Activated CD4-positive, CD25-positive, alpha-beta regulatory T cell treated with anti-CD3 and anti-CD28 coated beads, Interleukin-2, amount 50 U/mL, for 72 hours (primary cell): ENCODE data around the gene SOX13.
"Not testable (repeated sequence)": the region's sequence is repeated elsewhere in the genome, so short reads cannot be mapped to it uniquely, and the experiment has no call there.

Experiments
- DNase-seq: peaks from one replicate; pipeline ENCODE4 v3.0.0; 2021

Gene SOX13

DNA sequence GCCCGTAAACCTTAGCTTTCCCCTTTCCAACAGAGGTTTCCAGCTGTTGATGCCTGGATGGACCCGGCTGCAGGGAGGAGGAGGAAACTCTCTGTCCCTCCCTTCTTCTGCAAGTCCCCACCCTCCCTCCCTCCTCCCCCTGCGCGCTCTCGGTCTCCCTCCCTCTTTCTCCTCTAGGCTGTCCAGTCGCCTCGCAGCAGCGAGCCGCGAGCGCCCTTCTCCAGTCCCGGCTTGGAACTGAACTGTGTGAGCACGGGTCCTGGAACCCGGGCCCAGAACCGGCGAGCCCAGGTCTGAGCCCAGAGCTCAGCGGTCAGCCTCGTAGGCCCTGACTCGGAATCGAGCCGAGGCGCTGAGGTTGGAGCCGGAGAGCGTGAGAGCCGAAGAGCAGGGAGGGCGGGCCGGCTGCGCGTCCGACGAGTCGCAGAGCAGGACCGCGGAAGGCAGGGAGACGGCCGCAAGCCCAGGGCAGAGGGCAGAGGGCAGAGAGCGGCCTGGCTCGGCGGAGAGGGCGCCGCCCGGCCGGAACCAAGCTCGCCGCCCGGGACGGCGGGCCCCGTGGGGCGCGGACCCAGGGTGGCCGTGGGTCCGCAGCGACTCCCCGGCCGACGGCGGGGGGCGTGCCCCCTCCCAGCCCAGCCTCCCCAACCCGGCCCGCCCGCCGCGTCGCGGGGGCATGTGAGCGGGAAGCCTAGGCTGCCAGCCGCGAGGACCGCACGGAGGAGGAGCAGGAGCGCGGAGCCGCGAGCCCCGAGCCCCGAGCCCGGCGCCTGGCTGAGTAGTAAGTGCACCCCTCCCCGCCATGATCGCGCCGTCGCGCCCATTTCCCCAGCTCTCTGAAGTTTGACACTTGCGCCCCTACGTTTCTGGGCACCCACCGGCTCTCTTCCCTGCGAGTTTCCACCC is at the start of gene SOX13:
Gene SOX13, plus strand, starts transcription at position 185 of the 906 bp plus-strand sequence. CDS start 39,801 bp downstream, outside the sequence.
- no peak for DNase-seq

DNA sequence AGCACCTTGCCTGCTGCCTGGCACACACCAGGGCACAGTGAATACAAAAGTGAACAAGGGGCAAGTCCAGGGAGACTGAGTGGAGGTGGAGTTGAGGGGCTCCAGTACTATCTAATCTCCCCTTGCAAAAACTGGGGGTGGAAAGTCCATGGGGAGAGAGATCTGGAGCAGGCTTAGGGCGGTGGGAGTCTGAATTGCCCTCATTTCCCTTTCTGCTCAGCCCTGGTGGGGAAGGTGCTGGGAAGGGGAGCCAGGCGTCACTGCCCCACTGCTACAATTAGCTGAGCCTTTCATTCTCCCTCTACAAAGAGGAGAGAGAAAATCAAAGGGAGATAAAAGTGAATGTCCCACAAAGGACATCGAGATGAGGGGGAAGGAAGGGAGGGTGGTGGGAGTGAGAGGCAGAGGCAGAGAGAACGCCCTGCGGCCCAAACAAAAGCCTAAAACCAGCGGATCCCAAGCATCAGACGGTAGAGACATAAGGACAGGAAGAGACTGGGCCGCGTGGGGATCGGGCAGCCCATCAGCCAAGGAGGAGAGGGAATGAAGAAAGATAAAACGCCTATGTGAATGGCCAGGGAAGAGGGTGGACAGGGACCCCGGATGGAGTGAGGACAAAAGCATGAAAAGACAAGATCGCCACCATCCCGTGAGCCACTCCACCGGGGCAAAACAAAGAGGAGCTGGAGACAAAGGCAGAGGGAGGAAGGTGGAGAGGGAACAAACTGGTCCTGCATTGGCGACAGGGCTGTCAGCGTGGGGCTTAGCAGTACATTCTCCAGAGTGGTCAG is 46.8 kb upstream of the SOX13 start:
- DNase-seq: no peak

DNA sequence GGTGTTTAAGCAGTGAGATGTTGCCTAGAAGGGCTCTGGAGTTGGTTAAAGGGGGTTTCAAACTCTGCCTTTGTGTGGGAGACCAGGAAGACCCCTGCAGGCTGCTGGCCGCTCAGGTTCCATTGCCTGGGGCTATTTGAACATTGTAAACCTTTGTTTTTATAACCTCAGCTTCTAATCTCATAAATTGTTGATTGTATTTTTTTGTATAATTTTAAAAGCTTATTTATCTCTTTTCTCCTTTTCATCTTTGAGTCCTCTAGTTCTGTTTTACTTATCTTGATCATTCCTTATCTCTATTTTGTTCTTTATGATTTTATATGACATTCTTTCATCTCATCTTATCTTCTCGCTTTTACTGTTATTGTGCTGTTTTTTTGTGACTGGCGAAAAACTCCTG is 45.5 kb upstream of the SOX13 start:
- DNase-seq: no peak

DNA sequence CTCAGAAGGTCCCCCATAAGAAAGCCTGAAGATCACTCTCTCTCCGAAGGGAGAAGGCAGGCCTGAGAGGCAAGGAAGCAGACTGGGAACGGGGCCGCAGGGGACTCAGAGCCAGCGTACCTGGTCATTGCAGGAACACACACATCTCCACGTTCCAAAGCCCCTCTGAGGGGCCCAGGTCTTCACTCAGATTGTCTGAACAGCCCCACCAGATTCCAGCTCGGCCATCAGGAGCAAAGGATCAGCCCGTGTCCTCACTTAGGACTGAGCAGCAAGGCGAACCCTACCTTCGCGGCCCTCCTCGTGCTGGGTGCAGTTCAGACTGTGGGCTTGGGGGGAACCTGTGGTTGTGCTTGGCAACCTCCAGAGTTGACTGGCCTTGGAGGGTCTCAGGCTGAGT is 43.9 kb upstream of the SOX13 start:
- no peak for DNase-seq

DNA sequence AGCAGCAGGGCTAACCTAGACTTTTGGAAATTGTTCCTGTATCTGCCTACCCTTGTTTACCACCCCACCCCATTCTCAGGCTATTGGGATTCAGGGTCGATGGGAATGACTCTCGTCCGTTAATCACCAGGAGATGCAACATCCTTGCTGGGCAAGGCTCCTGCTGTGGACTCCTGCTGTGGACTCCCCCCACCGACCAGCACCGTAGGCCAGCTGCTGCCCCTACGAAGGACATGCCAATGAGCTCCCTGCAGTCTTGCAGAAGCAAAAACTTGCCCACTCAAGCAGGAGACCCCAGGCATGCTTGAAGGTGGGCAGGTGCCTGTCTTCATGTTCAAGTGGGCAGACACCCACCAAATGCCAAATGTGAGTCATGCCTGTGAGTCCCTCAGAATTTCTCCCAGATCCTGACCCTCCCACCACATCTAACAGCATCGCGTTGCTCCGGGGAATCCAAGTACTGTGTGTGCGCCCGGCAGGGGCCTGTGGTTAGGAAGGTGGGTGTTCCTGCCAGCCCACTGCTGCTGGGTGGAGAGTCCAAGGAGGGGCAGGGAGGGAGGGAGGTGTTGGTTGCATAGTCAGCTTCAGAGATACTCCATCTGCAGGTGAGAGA is 41.7 kb upstream of the SOX13 start:
- no peak for DNase-seq

DNA sequence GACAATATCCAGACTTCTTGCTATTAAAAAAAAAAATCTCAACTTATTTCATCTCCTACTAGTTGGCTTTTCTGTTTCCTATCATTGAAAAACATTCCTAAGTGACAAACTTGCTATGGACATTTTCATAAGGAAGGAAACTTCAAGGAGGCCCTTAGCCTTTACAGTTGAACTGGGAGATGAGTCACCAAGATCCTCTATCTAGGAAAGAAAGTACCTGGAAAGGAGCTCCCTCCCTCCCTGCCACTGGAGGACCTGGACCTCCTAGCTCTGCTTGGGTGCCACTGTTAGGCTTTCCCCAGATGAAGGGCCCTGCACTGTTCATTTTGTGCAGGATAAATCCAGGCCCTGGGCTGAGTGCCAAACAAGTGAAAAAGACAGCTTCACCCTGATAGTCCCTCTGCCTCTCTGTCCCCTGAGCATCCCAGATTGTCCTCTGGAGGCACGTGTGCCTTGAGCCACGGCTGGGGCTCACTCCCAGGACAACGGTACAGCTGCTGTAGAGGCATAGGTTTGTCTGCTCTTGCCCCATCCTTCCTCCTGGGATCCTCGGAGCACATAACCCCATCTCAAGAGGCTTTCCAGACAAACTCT is 40.2 kb upstream of the SOX13 start:
- no peak for DNase-seq

DNA sequence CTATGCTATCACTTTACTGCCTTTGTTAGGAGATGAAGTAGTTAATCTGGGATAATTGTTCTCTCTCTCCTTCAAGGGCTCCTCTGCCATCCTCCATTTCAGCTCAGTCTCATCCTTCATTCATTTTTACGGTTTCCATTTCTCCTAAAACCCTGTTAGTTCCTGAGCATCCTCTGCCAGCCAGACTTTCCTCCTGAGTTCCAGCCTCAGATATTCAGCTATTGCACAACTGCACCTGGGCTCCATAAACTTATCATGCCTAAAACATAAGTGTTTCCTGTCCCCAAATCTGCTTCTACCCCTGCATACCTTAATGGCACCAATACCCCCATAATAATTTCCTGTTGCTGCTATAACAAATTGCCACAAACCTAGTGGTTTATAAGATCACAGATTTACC is 39.6 kb upstream of the SOX13 start:
- no peak for DNase-seq

DNA sequence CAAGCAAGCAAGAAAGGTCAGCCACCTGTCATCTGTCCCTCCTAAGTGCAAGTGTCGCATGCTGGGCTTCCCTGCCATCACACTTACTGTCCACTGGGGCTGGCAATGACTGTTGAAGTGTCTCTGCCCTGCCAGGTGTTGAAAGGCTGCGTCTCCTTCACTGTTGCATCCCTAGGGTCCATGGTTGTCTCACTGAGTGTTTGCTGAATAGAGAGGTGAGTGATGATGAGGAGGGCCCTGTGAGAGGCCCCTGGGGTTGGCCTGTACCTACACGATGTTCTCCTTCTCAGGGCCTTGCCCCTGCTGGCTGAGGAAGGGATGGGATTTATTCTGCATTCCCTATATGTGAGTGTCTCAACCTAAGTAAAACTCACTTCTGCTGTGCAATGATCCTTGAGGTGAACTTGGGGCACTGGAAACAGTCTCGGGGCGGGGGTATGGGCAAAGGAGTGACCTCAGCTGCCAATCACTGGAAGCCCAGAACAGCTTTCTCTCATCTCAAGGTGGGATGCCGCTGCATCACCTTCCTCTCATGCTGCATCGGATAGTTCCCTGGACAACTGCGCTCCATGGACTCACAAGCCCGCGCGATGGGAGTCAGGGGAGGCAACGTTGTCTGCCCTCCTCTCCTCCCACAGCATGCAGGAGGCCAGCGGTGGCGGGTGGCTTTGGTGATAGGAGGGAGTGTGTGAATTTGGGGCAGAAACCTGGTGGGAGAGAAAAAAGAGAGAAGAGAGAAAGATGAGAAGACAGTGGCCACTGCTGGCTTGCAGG is 35.8 kb upstream of the SOX13 start:
- DNase-seq: no peak

DNA sequence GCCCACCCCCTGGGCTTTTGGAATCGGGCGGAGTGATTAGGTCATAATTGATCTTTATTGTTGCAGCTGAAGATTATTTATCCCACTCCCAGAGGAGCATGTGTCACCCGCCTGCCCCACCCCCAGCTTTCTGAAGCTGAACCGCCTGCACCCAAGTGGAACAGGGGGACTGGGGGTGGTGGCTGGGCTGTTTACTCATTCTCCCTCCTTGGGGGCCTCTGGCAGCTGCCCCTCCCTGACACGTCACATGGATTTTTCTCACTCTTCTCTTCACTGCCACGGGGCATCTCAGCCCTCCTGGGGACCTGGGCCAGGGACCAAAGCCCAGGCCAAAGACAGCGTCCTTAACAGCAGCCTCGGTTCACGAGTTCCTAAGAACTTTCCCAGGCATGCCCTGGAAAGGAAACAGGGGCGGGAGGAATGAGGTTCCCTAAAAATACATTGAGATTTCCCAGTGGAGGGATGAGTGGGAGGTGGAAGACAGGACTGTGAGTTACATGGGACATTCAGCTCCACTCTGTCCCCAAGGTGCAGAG is 31.6 kb upstream of the SOX13 start:
- no peak for DNase-seq

DNA sequence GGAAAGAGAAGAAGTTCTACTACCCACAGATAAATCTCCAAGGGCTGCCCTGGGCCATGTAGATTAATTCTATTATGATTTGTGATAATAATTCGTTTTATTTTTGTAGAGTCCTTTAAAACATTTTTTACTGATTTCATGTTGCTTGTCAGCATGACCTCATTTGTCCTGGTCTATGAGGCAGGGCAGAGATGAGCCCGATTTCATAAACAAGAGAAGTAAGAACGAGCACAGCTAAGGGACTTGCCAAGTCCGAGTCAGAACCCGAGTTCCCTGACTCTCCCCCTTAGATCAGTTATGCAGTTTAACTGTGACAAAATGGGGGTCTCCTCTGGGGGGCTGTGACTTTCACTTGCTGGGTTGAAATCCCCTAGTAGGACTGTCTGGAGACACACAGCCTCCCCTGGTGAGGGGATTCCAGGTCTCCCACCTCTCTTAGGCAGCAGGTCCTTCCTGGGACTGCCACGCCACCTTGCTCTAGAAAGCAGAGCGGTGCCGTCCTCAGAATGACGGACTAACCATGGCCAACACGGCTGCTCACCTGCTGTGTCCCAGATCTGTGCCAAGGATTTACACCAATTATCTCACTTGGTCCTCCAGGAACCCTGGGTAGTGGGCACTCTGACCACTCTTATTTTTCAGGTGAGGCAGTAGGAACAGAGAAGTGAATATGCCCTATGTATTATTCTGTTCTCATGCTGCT is 31.0 kb upstream of the SOX13 start:
- DNase-seq: no peak

DNA sequence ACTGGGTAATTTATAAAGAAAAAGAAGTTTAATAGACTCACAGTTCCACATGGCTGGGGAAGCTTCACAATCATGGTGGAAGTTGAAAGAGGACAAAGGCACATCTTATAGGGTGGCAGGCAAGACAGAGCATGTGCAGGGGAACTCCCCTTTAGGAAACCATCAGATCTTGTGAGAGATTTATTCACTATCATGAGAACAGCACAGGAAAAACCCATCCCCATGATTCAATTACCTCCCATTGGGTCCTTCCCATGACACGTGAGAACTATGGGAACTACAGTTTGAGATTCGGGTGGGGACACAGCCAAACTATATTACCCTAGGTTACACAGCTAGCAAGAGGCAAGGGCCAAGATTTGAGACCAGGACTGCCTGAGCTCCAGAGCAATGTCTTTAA is 30.4 kb upstream of the SOX13 start:
- no peak for DNase-seq

DNA sequence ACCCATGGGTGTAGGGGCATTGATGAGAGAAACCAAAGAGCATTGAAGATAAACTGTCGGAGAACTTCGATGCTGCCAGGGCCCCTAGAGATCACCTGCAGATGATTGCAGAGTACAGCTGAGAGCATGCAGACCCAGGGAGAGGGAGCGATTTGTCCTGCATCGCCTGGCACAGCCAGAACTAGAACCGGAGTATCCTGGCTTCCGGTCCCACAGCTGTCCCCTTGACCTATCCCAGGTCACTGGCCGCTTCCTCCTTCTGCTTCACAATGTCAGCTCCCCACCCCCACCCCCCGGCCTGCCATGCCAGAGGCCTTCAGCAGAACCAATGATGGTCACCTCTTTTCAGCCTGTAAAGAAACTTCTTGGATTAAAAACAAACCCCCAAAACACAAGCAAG is 29.2 kb upstream of the SOX13 start:
- no peak for DNase-seq

DNA sequence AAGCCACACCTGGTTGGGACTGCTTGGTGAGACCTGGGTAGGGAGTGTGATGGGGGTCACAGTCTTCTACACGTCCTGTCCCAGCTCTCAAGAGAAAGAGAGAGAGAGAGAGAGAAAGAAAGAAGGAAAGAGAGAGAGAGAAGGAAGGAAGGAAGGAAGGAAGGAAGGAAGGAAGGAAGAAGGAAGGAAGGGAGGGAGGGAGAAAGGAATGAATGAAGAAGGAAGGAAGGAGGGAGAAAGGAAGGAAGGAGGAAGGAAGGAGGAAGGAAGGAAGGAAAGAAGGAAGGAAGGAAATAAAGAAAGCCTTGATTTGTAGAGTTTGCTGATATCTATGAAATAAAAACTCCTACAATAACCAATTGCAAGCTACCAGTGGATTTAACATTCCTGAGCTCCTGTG is 28.5 kb upstream of the SOX13 start:
- no peak for DNase-seq

DNA sequence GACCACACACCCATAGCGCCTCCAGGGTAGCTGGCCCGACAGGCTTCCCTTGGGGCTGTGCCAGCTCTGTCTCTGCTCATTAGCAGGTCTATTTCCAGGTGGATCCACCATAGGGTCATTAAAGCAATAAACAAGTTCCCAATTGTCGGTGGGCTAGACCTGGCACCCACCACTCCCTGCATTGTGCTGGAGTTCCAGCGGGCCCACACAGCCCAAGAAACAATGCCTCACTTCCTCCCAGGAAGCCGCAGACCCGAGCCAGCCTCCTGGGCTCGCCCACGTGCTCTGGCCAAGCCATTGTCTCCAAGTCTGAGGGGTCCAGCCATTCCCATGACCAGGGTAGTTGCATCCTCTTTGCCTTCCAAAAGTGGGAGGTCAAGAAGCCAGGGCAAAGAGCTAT is 27.5 kb upstream of the SOX13 start:
- no peak for DNase-seq

DNA sequence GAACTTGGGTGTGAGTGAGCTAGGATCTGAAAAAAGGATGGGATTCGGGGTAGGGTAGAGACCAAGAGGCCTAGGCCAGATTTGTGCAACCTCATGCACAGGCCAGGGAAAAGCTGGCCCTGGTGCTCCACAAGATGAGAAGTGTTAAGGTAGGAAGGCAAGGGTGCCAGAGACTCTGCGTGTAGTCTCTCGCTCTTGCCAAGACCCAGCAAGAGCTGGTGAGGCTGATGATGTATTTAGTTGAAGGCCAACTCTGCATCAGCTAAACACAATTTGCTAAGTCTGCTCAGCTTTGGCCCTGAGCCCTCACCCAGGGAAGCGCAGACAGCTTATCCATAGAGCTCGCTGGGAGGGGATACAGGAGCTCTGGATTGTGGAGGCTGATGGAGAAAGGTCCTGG is 26.6 kb upstream of the SOX13 start:
- no peak for DNase-seq

DNA sequence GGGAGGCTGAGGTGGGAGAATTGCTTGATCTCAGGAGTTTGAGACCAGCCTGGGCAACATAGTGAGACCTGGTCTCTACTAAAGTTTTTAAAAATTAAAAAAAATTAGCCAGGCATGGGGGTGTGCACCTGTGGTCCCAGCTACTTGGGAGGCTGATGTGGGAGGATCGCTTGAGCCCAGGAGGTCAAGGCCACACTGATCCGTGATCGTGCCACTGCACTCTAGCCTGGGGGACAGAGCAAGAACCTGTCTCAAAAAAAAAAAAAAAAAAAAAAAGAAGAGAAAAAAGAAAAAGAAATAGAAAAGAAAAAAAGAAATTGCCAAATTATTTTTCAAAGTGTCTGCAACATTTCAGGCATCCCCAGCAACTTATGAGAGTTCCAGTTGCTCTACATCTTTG is 24.1 kb upstream of the SOX13 start:
- not testable (repeated sequence) for DNase-seq

DNA sequence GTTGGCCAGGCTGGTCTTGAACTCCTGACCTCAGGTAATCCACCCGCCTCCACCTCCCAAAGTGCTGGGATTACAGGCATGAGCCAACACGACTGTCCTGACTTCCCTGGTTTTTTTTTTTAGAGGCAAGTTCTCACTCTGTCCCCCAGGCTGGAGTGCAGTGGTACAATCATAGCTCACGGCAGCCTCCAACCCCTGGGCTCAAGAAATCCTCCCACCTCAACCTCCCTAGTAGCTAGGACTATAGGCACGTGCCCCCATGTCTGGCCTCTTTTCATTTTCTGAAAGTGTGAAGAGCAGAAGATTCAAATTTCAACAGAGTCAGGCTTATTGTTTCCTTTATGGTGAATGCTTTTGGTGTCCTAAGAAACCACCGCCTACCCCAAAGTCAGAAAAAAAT is 21.7 kb upstream of the SOX13 start:
- DNase-seq: no peak

DNA sequence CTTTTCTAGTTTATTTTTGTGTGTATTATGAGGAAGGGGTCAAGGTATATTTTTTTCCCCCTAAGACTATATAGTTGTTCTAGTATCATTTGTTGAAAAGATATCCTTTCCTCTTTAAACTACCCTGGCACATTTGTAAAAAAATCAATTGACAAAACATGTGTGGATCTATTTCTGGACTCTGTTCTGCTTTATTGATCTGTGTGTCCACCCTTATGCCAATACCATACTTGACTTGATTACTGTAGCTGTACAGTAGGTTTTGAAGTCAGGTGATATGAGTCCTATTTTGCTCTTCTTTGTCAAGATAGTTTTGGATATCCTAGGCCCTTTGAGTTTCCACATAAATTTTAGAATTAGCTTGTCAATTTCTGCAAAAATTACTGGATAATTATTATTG is 21.2 kb upstream of the SOX13 start:
- DNase-seq: no peak

DNA sequence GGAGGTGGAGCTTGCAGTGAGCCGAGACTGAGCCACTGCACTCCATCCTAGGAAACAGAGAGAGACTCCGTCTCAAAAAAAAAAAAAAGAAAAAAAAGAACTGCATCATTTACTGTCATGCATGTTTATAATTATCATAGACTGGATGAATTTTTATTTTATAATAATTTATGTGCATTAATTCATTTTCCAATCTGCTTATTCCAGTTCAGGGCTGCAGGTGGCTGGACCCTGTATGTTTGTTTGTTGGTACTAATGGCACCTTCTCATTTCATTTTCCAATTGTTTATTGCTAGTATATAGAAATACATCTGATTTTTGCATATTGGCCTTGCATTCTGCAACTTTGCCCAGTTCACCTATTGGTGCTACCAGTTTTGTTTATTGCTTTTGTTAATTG is 19.0 kb upstream of the SOX13 start:
- DNase-seq: no peak

DNA sequence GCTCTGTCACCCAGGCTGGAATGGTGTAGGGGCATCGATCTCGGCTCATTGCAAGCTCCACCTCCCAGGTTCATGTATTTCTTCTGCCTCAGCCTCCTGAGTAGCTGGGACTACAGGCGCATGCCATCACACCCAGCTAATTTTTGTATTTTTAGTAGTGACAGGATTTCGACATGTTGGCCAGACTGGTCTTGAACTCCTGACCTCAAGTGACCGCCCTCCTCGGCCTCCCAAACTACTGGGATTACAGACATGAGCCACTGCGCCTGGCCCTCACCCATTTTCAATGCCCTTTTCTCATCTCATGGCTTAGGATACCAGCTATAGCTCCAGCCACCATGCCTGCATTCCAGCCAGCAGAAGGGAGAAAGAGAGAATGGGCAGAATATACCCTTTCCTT is 12.9 kb upstream of the SOX13 start:
- no peak for DNase-seq

DNA sequence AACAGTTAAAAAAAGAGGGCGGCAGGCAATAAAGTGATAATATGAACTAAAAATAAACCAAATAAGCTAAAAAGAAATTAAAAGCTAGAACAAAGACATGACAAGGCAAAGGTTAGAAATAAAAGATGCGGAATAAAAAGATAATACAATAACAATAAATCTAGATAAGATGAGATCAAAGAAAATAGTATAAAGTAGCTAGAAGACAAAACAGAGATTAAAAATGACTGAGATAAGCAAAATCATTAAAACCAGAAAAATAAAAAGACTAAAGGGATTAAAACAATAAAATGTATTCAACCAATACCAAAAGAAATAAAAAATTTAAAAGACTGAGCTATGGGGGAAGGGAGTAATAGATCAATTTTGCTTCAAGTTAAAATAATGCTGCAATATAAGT is 10.8 kb upstream of the SOX13 start:
- DNase-seq: no peak
